ENCODE measurements around the gene ISG20L2.

GRCh38 chr1:156741481-156741983 is 13.0 kb upstream of the ISG20L2 start:
- TF ChIP-seq, protein P1, sequence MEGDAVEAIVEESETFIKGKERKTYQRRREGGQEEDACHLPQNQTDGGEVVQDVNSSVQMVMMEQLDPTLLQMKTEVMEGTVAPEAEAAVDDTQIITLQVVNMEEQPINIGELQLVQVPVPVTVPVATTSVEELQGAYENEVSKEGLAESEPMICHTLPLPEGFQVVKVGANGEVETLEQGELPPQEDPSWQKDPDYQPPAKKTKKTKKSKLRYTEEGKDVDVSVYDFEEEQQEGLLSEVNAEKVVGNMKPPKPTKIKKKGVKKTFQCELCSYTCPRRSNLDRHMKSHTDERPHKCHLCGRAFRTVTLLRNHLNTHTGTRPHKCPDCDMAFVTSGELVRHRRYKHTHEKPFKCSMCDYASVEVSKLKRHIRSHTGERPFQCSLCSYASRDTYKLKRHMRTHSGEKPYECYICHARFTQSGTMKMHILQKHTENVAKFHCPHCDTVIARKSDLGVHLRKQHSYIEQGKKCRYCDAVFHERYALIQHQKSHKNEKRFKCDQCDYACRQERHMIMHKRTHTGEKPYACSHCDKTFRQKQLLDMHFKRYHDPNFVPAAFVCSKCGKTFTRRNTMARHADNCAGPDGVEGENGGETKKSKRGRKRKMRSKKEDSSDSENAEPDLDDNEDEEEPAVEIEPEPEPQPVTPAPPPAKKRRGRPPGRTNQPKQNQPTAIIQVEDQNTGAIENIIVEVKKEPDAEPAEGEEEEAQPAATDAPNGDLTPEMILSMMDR (IDR thresholded peaks at IDR 0.05 in 2 of 3, conservative IDR thresholded peaks at IDR 0.05 in 1 of 3; ENCODE audit: borderline replicate concordance in 1 of 3, insufficient read depth in 1 of 3, low read depth in 2 of 3, low read length in 2 of 3) = no peak
- TF ChIP-seq POLR2A (IDR thresholded peaks at IDR 0.05; ENCODE audit: borderline replicate concordance, extremely low read depth, insufficient read depth, insufficient read length) = no peak

Measured in HCT116 (cell line).